HEK293 (cell line): ENCODE results near the gene OSBPL10.

Experiments used
- HOXA7 ChIP-seq: sonication (generic); formaldehyde crosslinking; IDR thresholded peaks from 2 replicates; pipeline ENCODE4 v1.8.1; 2022; ENCODE audit warnings: missing genetic modification reagents, borderline replicate concordance
- YY1 ChIP-seq: fragments of 450-650 bp; formaldehyde crosslinking; IDR thresholded peaks from 2 replicates; pipeline ENCODE4 v1.5.1; 2018; ENCODE audit warnings: missing biosample characterization, missing genetic modification characterization
- ZNF549 ChIP-seq: fragments of 450-650 bp; IDR thresholded peaks from 2 replicates; pipeline ENCODE4 v1.5.1; 2018; ENCODE audit warnings: missing biosample characterization, missing genetic modification characterization, mild to moderate bottlenecking, inconsistent platforms, moderate library complexity
- TF ChIP-seq, protein P1 (sequence below): fragments of 450-650 bp; formaldehyde crosslinking; IDR thresholded peaks from 2 replicates; pipeline ENCODE4 v1.5.1; 2016; ENCODE audit warnings: missing biosample characterization, missing genetic modification characterization

DNA sequence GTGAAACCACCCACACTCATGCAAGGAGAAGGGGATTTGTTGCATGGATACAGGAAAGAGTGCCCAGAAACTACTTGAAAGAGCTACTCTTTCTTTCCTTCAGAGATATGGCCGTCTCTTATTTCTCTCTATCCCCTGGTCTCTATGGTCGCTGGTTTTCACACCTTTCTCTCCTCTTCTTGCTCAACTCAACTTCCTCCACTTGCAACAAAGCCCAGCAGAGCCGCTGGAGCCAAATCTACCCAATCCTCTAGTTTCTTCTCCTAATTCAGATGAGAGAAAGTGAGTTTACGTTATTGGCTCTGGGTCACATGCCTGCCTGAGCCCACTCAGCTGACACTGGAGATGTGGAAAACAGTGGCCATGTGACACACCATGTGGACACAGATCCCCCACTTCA, 215.2 kb downstream of the OSBPL10 start:
- TF ChIP-seq HOXA7 (CRISPR knock-in tag) (no peak), YY1 (tag by site-specific recombination) (no peak), ZNF549 (tag by site-specific recombination) (no peak)
- TF ChIP-seq, protein P1, sequence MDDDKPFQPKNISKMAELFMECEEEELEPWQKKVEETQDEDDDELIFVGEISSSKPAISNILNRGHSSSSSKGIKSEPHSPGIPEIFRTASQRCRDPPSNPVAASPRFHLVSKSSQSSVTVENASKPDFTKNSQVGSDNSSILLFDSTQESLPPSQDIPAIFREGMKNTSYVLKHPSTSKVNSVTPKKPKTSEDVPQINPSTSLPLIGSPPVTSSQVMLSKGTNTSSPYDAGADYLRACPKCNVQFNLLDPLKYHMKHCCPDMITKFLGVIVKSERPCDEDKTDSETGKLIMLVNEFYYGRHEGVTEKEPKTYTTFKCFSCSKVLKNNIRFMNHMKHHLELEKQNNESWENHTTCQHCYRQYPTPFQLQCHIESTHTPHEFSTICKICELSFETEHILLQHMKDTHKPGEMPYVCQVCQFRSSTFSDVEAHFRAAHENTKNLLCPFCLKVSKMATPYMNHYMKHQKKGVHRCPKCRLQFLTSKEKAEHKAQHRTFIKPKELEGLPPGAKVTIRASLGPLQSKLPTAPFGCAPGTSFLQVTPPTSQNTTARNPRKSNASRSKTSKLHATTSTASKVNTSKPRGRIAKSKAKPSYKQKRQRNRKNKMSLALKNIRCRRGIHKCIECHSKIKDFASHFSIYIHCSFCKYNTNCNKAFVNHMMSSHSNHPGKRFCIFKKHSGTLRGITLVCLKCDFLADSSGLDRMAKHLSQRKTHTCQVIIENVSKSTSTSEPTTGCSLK = no peak
